ENCODE results near the gene POLL.

POLL gene

DNA sequence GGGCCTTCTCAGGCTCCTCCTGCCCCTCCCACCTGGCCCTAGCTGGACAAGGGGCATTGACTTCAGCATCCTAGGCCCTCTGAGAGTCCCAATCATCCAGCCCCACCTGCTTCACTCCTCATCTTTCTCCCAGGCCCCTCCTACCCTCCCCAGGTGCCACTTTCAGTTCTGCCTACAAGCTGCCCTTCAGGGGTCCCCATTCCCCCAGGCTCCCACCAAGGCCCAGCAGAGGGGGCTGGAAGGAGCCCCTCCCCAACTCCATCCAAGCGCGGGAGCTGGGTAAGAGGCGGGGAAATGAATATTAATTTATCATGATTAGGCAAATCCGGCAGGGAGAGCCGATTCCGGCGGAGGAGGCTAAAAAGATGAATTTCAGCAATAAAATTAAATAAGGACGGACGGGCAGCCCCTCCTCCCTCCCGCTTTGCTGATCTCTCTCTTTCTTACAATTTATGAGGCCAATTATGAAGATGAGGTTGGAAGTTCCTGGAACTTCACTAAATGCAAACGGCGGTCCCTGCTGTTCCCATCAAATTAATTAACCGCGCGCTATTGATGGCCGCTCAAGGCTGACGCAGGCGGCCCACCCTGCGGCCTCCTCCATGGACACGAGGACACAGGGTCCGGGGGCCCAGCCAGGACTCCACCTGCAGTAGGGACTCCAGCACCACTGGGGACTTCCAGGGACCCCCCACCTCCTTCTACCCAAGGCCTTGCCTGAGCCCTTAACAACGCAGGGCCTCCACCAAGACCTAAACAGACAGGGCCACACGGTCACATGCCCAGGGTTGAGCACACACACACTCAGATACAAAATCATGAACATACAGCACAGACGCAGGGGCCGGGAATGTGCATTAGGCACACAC lies 13.9 kb downstream of the POLL start:
- no peak for DNase-seq

DNA sequence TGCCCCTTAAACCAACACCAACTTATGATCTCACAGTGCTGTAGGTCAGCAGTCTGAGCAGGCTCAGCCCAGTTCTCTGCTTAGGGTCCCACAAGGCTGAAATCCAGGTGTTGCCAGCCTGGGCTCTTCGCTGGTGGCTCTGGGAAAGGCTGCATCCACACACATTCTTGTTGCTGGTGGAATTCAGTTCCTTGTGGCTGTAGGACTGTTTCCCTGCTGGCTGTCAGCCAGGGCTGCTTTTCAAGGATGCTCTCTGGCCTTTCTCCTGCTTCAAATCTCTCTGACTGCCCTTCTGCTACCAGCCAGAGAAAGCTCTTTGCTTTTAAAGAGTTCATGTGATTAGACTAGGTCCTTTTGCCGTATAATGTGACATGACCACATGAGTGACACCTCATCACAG lies 15.3 kb downstream of the POLL start:
- no peak for DNase-seq

- DNase-seq, result no peak
Measured at GRCh38 chr10:101572126-101572525, 15.9 kb downstream of the POLL start.

GRCh38 chr10:101571271-101571925 lies 16.7 kb downstream of the POLL start:
- DNase-seq, result no peak

DNA sequence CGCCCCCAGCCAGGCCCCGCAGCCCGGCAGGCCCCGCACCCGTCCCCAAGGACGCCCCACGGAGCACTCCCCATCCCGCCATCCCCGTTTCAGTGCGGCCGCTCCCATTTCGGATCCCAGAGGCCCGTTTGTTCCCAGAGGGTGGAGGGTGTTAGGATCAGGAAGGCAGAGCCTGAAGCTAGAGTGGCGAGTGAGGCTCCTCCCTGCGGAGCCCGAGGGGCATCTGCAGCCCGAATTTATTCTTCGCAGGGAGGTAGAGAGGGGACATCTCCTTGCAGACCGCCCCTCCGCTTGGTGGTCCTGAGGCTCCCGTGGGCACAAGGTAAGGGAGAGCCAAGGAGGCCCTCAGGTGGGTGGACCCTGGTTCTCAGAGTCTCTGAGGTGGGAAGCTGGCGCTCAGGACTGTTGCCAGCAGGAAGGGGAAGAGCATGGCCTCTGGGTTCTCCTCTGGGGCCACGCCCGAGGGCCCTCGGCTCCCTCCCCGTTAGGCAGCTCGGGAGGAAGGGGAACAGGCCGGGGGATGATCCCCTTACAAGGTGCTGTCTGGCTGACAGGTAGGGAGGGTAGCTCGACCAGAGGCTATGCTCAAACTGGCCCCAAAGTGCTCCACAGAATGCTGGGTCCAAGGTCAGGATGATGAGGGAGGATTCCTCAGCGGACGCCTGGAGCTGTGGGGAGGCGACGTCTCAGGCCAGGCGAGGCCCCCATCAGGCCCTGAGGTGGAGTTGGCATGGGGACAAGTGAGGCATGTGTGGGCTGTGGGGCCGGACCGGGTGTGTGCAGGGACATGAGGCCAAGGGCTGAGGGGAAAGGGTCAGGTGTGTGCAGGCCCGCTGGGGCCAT lies 17.4 kb downstream of the POLL start:
- DNase-seq, result no peak

DNA sequence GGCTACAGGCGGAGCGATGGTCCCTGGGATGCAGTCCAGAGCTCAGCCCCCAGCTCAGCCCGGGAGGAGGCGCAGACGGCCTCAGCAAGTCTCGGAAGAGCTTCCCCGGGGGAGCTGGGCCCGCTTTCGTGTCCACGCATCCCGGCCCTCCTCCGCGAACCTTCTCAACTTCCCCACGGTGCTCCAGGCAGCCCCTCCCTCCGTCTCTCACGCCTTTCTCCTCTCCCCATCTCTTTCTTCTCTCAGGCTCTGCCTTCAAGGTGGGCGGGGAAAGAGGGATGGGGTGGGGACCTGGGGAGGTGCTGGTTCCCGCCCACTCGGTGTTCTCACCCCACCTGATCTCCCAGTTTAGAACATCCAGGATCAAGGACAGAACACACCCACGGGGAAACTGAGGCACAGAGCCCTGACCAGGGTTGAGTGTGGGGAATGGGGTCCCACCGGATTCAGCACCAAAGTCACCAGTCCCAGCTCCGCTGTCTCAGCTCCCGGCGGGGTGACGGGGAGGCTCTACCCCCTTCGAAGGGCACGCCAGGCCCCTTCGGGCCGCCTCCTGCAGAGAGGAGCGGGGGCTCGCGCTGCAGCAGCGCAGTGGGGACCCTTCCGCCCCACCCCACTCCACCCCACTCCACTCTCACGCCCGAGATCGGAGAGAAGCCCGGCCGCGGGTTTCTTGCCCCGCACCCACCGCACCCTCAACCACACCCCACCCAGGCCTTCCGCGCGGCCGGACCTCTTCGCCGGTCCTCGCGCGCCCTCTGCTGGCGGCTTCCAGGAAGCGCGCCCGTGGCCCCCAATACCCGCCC lies 18.2 kb downstream of the POLL start:
- DNase-seq, result peak; percentile 65 to 77 (median 72)

GRCh38 chr10:101569323-101569621 lies 18.8 kb downstream of the POLL start:
- DNase-seq, result no peak

DNA sequence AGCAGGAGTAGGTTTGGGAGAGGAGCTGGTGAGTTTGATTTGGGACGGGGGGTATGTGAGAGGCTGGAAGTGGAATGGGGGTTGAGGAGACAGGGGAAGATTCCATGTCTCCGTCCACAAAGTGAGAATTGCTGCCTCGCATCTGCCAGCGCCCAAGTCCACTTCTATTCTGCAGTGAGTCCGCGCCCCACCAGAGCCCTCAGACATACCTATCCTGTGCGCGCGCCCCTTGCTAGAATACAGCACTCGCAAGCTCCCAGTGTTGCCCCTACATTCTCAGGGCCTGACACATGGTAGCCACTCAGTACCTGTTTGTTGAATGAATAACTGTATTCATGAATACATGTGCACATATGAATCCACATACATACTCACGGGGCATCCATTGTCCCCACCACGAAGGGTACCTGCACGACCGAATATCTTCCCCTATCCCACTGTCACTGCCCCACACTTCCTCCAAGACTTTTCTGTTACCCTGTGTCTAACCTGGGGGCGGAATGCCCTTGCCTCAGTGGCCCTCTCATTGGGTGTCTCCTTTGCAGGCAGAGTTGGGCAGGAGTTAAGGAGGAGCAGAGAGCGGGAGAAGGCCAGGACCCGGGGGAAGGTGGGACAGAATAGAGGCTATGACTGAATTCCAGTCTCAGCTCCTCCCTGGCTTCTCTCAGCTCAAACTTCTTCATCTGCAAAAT lies 19.9 kb downstream of the POLL start:
- DNase-seq, result no peak

DNA sequence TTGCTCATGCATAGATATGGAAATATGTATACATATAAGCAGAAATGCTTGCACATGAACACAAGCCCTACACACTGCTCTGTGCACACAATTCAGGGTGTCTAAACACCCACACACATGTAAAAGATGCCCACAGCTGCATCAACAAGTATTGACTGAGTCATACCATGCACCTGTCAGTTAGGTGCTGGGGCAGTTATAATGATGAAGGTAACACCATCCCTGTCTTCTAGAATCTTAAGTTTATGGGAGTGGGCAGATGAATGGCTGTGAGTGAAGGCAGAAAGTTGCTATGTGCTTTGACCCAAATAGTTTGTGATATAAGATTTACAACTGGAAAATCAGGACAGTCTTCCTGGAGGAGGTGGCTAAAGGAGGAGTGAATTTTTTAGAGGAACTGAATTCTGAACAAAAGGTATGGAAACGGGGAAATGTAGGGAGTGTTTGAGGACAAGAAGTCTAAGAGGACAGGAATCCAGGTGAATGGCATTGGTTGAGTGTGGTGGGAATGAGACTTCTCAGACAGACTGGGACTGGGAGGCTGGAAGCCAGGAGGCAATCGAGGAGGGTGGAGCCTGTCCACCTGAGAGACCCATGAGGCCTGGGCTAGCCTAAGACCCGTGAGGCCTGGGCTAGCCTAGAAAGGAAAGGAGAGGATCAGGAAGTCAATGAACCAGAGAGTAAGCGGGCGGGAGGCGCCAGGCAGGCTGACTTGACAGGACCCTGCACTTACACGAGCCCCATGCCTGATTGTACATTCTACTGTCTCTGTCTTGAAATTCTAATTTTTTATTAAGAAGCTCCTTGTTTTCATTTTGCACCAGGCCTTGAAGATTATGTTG lies 20.7 kb downstream of the POLL start:
- no peak for DNase-seq

- no peak for DNase-seq
Measured at GRCh38 chr10:101566333-101567164, 21.5 kb downstream of the POLL start.

GRCh38 chr10:101565936-101566332 lies 22.1 kb downstream of the POLL start:
- no peak for DNase-seq

DNA sequence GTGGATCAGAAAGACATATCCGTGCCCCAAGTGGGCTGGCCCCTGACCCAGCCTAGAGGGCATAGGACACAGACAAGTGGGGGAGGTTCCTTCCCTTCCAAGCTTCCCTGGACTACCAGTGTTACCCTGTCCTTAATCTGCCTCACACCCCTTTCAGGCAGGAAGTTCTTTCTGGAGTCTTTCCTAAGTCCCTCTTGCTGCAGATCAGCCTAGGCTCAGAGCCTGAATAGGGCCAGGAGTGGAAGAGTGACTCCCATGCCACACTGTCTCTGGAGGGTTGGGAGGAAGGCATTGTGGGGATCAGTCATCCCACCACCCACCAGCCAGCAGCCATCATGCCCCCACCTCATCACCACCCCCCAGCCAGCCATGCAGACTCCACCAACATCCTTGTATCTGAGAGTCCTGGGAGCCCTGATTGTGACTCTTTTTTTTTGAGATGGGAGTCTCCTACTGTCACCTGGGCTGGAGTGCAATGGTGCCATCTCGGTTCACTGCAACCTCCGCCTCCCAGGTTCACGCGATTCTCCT lies 22.6 kb downstream of the POLL start:
- DNase-seq, result no peak

GRCh38 chr10:101564490-101564991 lies 23.5 kb downstream of the POLL start:
- no peak for DNase-seq

- no peak for DNase-seq
Measured at GRCh38 chr10:101563497-101564040, 24.5 kb downstream of the POLL start.

- DNase-seq, result no peak
Measured at GRCh38 chr10:101563007-101563406, 25.1 kb downstream of the POLL start.

DNA sequence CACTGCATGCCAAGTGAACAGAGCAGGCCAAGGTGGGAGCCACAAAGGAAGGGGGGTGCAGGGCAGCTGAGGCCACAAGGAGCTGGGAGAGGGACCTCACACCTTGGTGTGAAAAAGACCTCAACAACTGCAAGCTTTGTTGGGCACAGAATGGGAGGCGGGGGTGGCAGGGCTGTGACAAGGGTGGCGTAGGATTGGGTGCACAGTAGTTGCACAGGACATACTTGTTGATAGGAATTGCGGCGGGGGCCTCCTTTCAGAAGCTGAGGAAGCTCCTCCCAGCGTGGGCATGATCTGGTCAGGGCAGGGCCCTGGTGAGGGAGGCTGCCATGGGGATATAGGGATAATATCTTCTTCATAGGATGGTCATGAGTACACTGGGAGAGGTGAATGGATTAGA lies 25.8 kb downstream of the POLL start:
- no peak for DNase-seq

DNA sequence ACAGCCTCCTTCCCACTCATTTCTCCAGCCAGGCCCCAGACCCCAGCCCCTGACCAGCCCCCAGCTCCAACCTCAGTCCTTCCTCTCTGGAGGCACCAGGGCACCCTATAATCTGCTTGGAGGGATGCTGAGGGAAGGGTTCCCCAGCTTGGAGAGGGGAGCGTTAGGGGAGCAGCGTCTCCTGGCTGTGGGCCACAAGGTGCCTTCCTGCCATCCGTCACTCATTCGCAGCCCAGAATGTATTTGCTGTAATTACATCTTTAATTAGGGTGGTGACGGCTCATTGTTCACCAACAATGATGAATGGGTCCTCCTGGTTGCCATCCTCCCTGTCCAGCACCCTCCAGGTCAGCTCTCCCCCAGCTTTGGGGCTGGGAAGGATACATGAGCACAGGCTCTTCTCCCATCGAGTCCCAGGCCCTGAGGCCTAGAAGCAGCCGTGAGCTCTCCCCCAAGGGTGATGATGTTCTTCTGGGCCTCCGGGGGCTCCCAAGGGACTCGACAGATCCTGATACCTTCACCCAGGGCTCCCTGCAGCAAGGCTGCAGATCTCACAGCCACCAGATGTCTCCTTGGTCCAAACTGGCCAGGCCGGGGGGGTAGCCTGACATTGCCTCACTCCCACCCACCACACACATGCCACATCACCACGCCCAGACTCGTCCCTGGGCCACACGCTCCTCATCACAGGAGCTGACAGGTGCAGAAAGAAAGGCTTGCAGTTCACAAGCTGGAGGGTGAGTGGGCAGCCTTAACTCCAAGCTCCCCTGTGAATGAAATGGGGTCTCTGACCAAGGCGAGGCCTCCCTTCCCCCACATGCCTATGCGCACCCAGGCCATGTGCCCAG lies 26.8 kb downstream of the POLL start:
- DNase-seq, result no peak

DNA sequence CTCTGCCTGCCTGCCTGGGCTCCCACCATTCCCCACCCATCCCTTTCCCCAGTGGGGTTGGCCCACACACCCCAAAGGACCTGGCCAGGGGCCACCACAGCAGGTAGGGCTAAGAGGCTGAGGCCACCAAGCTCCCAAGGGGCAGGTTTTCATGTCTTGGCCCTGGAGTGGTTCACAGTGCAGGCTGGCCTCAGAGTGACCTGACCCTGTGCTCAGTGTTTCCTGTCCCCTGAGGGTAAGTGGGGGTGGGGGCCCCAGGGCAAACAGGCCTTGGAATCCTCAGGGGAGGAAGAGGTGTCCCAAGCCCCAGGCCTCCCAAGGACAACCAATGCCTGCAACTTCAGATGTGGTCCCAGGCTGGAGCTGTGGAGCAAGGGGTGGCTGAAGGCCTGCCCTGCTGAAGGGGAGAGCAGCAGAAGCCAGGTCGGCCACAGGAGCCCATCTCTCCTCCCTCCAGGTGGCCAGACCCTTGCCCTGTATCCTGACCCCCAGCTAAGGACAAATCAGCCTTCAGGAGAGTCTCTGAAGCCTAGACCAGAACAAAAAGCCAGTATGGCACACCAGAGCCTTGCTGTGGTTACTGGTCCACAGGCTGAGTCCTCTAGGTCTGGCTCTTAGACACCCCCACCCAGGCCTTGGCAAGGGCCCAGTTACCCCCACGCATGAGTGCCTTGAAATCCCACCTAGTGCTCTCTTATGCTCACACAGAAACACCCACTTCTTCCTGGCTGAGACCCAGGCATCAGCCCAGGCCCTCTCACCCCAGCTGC lies 27.6 kb downstream of the POLL start:
- DNase-seq, result no peak
